HCT116 (cell line): ENCODE data around the gene TAF6.

Experiments
- CEBPB ChIP-seq: IDR thresholded peaks from 2 replicates; pipeline ENCODE4 v1.6.1; 2012; ENCODE audit warnings: low read depth
- EZH2 ChIP-seq: fragments of 200-600 bp; sonication (generic); IDR thresholded peaks from 2 replicates; pipeline ENCODE4 v1.6.1; 2017; ENCODE audit warnings: antibody characterized with exemption, mixed run types
- EZH2phosphoT487 ChIP-seq: fragments of 200-600 bp; IDR thresholded peaks from 2 replicates; pipeline ENCODE4 v1.6.1; 2018; ENCODE audit warnings: antibody characterized with exemption, borderline replicate concordance
- POLR2A ChIP-seq: IDR thresholded peaks from 2 replicates; pipeline ENCODE4 v1.7.0; 2011; ENCODE audit warnings: borderline replicate concordance; ENCODE audit not compliant: insufficient read depth, insufficient read length; ENCODE audit errors: extremely low read depth
- RAD21 ChIP-seq: IDR thresholded peaks from 2 replicates; pipeline ENCODE4 v1.6.1; 2012; ENCODE audit warnings: low read depth, mild to moderate bottlenecking
- TCF7L2 ChIP-seq: IDR thresholded peaks from 2 replicates; pipeline ENCODE4 v1.7.0; 2011; ENCODE audit warnings: borderline replicate concordance, inconsistent platforms; ENCODE audit not compliant: insufficient read depth, insufficient read length; ENCODE audit errors: extremely low read depth
- ZFX ChIP-seq: fragments of 450-650 bp; IDR thresholded peaks from 2 replicates; pipeline ENCODE4 v1.6.1; 2017
- TF ChIP-seq, protein P1 (sequence below): IDR thresholded peaks from 2 replicates; pipeline ENCODE4 v1.6.1; 2012; ENCODE audit warnings: low read depth
- TF ChIP-seq, protein P2 (sequence below), 3 experiments: fragments of 200-600 bp in 1 of 3; sonication (generic) in 1 of 3; IDR thresholded peaks in 2 of 3; conservative IDR thresholded peaks in 1 of 3; 2 replicates each; pipeline ENCODE4 v1.5.1; 2012 to 2017; ENCODE audit warnings: low read depth in 2 of 3, low read length in 2 of 3, antibody characterized with exemption in 1 of 3, borderline replicate concordance in 1 of 3, control low read depth in 1 of 3, mild to moderate bottlenecking in 1 of 3, mixed read lengths in 1 of 3, mixed run types in 1 of 3, moderate library complexity in 1 of 3; ENCODE audit not compliant: insufficient read depth in 1 of 3
- TF ChIP-seq, protein P3 (sequence below): IDR thresholded peaks from 2 replicates; pipeline ENCODE4 v1.6.1; 2012
- TF ChIP-seq, protein P4 (sequence below): IDR thresholded peaks from 2 replicates; pipeline ENCODE4 v1.6.1; 2011; ENCODE audit warnings: mild to moderate bottlenecking, low read length, moderate library complexity; ENCODE audit not compliant: insufficient replicate concordance; ENCODE audit errors: extremely low read depth

DNA sequence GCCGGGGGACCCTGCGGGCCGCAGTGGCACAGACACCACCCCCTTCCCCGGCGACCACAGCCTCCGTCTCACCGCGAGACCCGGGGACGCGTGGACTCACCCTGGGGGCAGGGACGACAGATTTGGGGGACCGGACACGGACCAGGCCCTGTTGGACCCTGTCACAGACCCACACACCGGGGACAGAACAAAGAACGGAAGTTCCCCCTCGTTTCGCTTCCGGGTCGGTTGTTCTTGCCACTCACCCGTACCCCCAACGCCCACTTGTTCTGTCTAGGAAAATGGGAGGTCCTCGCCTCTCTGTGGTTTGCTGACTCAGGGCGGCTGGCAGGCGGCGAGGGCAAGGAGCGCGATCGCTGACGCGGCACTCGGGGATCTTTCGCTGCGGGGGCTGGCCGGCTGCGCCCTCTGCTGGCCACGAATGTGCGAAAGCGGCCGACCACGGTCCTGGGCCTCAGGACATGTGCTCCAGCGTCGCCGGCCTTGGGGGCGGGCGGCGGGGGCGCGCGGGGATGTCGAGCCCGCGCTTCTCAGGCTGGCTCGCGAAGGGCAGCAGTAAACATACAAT lies 37.5 kb downstream of the TAF6 start, which contains the start of gene ZNF3:
- TF ChIP-seq POLR2A: peak; percentile 58
- TF ChIP-seq, protein P1, sequence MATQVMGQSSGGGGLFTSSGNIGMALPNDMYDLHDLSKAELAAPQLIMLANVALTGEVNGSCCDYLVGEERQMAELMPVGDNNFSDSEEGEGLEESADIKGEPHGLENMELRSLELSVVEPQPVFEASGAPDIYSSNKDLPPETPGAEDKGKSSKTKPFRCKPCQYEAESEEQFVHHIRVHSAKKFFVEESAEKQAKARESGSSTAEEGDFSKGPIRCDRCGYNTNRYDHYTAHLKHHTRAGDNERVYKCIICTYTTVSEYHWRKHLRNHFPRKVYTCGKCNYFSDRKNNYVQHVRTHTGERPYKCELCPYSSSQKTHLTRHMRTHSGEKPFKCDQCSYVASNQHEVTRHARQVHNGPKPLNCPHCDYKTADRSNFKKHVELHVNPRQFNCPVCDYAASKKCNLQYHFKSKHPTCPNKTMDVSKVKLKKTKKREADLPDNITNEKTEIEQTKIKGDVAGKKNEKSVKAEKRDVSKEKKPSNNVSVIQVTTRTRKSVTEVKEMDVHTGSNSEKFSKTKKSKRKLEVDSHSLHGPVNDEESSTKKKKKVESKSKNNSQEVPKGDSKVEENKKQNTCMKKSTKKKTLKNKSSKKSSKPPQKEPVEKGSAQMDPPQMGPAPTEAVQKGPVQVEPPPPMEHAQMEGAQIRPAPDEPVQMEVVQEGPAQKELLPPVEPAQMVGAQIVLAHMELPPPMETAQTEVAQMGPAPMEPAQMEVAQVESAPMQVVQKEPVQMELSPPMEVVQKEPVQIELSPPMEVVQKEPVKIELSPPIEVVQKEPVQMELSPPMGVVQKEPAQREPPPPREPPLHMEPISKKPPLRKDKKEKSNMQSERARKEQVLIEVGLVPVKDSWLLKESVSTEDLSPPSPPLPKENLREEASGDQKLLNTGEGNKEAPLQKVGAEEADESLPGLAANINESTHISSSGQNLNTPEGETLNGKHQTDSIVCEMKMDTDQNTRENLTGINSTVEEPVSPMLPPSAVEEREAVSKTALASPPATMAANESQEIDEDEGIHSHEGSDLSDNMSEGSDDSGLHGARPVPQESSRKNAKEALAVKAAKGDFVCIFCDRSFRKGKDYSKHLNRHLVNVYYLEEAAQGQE: no peak
- TF ChIP-seq, protein P2, sequence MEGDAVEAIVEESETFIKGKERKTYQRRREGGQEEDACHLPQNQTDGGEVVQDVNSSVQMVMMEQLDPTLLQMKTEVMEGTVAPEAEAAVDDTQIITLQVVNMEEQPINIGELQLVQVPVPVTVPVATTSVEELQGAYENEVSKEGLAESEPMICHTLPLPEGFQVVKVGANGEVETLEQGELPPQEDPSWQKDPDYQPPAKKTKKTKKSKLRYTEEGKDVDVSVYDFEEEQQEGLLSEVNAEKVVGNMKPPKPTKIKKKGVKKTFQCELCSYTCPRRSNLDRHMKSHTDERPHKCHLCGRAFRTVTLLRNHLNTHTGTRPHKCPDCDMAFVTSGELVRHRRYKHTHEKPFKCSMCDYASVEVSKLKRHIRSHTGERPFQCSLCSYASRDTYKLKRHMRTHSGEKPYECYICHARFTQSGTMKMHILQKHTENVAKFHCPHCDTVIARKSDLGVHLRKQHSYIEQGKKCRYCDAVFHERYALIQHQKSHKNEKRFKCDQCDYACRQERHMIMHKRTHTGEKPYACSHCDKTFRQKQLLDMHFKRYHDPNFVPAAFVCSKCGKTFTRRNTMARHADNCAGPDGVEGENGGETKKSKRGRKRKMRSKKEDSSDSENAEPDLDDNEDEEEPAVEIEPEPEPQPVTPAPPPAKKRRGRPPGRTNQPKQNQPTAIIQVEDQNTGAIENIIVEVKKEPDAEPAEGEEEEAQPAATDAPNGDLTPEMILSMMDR (IDR thresholded peaks at IDR 0.05 in 2 of 3, conservative IDR thresholded peaks at IDR 0.05 in 1 of 3; ENCODE audit: borderline replicate concordance in 1 of 3, insufficient read depth in 1 of 3, low read depth in 2 of 3, low read length in 2 of 3): peak in 2 of 3 experiments; percentile 84 to 85; a peak in 4 of 6 replicates
- TF ChIP-seq TCF7L2: peak; percentile 60
- TF ChIP-seq, protein P3, sequence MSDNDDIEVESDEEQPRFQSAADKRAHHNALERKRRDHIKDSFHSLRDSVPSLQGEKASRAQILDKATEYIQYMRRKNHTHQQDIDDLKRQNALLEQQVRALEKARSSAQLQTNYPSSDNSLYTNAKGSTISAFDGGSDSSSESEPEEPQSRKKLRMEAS: no peak
- TF ChIP-seq RAD21: no peak
- TF ChIP-seq ZFX: peak; percentile 89
- TF ChIP-seq EZH2: no peak
- TF ChIP-seq, protein P4, sequence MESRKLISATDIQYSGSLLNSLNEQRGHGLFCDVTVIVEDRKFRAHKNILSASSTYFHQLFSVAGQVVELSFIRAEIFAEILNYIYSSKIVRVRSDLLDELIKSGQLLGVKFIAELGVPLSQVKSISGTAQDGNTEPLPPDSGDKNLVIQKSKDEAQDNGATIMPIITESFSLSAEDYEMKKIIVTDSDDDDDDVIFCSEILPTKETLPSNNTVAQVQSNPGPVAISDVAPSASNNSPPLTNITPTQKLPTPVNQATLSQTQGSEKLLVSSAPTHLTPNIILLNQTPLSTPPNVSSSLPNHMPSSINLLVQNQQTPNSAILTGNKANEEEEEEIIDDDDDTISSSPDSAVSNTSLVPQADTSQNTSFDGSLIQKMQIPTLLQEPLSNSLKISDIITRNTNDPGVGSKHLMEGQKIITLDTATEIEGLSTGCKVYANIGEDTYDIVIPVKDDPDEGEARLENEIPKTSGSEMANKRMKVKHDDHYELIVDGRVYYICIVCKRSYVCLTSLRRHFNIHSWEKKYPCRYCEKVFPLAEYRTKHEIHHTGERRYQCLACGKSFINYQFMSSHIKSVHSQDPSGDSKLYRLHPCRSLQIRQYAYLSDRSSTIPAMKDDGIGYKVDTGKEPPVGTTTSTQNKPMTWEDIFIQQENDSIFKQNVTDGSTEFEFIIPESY: peak; percentile 64
- TF ChIP-seq CEBPB: no peak
- no peak for TF ChIP-seq EZH2phosphoT487
